ENCODE measurements around the gene LY6G6F. TPM values are rescaled to one million over a fixed set of nuclear protein-coding genes. Genes with fewer than 3 reads are reported as not detected.

Gene LY6G6F
- total and polyA plus RNA-seq, 2 of the 13 experiments (the other 11 are each of a cell fraction or from before 2014, with no cell fraction given), result not detected

DNA sequence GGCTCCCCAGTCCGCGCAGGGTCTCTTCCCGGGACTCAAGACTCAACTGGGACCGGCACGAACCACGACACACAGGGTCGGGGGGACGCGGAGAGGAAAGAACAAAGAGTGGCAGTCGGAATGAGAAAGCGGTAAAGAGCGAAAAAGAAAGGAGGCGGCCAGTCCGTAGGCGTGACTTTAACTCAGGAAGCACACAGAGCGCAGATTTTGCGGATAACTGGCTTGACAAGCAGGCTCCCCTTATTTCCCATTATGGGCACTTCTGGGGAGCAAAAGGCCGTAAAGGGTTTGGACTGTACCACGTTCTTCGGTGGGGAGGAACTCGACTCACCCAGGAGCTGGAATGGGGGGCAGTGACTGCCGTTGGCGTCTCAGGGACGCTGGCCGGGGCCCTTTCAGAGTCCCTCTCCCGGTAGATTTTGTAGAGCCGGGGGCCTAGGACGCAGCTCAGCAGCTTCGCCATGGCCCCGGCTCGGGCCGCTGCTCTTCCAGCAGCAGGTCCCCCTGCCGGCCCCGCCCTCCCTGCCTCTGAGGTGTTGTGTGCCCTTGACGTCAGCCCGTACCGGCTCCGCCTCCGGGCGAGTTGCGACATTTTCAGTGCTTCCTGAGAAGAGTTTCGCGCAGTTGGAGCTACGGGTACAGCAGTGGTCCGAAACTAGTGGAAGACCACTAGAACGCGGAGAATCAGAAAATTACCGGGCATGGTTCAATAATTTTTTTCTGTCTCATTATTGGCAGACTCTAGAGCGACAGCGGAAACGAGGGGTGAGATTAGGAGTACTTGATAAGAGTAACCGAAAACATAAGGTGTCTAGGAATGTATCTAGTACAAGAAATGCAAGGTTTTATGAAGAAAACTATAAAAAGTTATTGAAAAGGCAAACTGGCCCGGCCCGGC is 3.6 kb upstream of the LY6G6F start, which contains the start of gene ABHD16A (continued):
- TF ChIP-seq, protein P1, sequence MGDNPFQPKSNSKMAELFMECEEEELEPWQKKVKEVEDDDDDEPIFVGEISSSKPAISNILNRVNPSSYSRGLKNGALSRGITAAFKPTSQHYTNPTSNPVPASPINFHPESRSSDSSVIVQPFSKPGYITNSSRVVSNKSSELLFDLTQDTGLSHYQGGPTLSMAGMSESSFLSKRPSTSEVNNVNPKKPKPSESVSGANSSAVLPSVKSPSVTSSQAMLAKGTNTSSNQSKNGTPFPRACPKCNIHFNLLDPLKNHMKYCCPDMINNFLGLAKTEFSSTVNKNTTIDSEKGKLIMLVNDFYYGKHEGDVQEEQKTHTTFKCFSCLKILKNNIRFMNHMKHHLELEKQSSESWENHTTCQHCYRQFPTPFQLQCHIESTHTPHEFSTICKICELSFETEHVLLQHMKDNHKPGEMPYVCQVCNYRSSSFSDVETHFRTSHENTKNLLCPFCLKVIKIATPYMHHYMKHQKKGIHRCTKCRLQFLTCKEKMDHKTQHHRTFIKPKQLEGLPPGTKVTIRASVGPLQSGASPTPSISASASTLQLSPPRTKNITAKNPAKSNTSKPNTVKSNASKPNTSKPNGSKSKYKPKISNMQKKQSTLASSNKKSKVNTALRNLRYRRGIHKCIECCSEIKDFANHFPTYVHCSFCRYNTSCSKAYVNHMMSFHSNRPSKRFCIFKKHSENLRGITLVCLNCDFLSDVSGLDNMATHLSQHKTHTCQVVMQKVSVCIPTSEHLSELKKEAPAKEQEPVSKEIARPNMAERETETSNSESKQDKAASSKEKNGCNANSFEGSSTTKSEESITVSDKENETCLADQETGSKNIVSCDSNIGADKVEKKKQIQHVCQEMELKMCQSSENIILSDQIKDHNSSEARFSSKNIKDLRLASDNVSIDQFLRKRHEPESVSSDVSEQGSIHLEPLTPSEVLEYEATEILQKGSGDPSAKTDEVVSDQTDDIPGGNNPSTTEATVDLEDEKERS (CRISPR knock-in tag; IDR thresholded peaks at IDR 0.05), result peak; percentile 74; the same call in 1 of the 2 replicates
- TF ChIP-seq CHD2 (IDR thresholded peaks at IDR 0.05; ENCODE audit: low read depth, low read length) (no peak), RARA (CRISPR knock-in tag; IDR thresholded peaks at IDR 0.05) (no peak), REL (CRISPR knock-in tag; conservative IDR thresholded peaks at IDR 0.05) (no peak), REXO4 (CRISPR knock-in tag; IDR thresholded peaks at IDR 0.05; ENCODE audit: borderline replicate concordance) (no peak), POLR2A (IDR thresholded peaks at IDR 0.05; ENCODE audit: insufficient read depth in 1 of 2, low read depth in 2 of 2, low read length in 2 of 2) (peak; percentile 93 to 96), ZNF44 (CRISPR knock-in tag; IDR thresholded peaks at IDR 0.05) (no peak), ZNF670 (CRISPR knock-in tag; IDR thresholded peaks at IDR 0.05; ENCODE audit: borderline replicate concordance) (peak; percentile 94), ARID2 (CRISPR knock-in tag; IDR thresholded peaks at IDR 0.05; ENCODE audit: borderline replicate concordance) (peak; percentile 45; the same call in 1 of the 2 replicates), PHF21A (CRISPR knock-in tag; IDR thresholded peaks at IDR 0.05) (peak; percentile 88), HDAC6 (IDR thresholded peaks at IDR 0.05; ENCODE audit: low read depth, low read length) (no peak), SNAI1 (CRISPR knock-in tag; IDR thresholded peaks at IDR 0.05; ENCODE audit: borderline replicate concordance) (peak; percentile 54; the same call in 1 of the 2 replicates), RELA (CRISPR knock-in tag; IDR thresholded peaks at IDR 0.05) (no peak)
- TF ChIP-seq, protein P2, sequence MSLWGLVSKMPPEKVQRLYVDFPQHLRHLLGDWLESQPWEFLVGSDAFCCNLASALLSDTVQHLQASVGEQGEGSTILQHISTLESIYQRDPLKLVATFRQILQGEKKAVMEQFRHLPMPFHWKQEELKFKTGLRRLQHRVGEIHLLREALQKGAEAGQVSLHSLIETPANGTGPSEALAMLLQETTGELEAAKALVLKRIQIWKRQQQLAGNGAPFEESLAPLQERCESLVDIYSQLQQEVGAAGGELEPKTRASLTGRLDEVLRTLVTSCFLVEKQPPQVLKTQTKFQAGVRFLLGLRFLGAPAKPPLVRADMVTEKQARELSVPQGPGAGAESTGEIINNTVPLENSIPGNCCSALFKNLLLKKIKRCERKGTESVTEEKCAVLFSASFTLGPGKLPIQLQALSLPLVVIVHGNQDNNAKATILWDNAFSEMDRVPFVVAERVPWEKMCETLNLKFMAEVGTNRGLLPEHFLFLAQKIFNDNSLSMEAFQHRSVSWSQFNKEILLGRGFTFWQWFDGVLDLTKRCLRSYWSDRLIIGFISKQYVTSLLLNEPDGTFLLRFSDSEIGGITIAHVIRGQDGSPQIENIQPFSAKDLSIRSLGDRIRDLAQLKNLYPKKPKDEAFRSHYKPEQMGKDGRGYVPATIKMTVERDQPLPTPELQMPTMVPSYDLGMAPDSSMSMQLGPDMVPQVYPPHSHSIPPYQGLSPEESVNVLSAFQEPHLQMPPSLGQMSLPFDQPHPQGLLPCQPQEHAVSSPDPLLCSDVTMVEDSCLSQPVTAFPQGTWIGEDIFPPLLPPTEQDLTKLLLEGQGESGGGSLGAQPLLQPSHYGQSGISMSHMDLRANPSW (CRISPR knock-in tag; IDR thresholded peaks at IDR 0.05; ENCODE audit: borderline replicate concordance), result no peak; the same call in 1 of the 2 replicates
- TF ChIP-seq, protein P3, sequence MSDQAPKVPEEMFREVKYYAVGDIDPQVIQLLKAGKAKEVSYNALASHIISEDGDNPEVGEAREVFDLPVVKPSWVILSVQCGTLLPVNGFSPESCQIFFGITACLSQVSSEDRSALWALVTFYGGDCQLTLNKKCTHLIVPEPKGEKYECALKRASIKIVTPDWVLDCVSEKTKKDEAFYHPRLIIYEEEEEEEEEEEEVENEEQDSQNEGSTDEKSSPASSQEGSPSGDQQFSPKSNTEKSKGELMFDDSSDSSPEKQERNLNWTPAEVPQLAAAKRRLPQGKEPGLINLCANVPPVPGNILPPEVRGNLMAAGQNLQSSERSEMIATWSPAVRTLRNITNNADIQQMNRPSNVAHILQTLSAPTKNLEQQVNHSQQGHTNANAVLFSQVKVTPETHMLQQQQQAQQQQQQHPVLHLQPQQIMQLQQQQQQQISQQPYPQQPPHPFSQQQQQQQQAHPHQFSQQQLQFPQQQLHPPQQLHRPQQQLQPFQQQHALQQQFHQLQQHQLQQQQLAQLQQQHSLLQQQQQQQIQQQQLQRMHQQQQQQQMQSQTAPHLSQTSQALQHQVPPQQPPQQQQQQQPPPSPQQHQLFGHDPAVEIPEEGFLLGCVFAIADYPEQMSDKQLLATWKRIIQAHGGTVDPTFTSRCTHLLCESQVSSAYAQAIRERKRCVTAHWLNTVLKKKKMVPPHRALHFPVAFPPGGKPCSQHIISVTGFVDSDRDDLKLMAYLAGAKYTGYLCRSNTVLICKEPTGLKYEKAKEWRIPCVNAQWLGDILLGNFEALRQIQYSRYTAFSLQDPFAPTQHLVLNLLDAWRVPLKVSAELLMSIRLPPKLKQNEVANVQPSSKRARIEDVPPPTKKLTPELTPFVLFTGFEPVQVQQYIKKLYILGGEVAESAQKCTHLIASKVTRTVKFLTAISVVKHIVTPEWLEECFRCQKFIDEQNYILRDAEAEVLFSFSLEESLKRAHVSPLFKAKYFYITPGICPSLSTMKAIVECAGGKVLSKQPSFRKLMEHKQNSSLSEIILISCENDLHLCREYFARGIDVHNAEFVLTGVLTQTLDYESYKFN (CRISPR knock-in tag; conservative IDR thresholded peaks at IDR 0.05), result peak; percentile 80
- TF ChIP-seq, protein P4, sequence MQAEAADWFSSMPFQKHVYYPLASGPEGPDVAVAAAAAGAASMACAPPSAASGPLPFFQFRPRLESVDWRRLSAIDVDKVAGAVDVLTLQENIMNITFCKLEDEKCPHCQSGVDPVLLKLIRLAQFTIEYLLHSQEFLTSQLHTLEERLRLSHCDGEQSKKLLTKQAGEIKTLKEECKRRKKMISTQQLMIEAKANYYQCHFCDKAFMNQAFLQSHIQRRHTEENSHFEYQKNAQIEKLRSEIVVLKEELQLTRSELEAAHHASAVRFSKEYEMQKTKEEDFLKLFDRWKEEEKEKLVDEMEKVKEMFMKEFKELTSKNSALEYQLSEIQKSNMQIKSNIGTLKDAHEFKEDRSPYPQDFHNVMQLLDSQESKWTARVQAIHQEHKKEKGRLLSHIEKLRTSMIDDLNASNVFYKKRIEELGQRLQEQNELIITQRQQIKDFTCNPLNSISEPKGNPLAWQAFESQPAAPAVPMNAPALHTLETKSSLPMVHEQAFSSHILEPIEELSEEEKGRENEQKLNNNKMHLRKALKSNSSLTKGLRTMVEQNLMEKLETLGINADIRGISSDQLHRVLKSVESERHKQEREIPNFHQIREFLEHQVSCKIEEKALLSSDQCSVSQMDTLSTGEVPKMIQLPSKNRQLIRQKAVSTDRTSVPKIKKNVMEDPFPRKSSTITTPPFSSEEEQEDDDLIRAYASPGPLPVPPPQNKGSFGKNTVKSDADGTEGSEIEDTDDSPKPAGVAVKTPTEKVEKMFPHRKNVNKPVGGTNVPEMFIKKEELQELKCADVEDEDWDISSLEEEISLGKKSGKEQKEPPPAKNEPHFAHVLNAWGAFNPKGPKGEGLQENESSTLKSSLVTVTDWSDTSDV (CRISPR knock-in tag; IDR thresholded peaks at IDR 0.05), result no peak
